Glomerular endothelial cell (primary cell): ENCODE measurements around the gene KCMF1. TPM values are rescaled to one million over a fixed set of nuclear protein-coding genes. Genes with fewer than 3 reads are reported as not detected.

Experiments
- DNase-seq: peaks from one replicate; pipeline ENCODE4 v3.0.0-alpha.2; 2011; ENCODE audit warnings: low read depth, low spot score; ENCODE audit errors: extremely low read depth
- total RNA-seq: library from RNA; depleted of rRNA; stranded (reverse); fragments of >200 nt; gene quantifications from 2 replicates; pipeline ENCODE4 v1.2.3, GENCODE V29; 2015

KCMF1 gene
- total RNA-seq, 1 donor from 2014 or later = 54.3 TPM

DNA sequence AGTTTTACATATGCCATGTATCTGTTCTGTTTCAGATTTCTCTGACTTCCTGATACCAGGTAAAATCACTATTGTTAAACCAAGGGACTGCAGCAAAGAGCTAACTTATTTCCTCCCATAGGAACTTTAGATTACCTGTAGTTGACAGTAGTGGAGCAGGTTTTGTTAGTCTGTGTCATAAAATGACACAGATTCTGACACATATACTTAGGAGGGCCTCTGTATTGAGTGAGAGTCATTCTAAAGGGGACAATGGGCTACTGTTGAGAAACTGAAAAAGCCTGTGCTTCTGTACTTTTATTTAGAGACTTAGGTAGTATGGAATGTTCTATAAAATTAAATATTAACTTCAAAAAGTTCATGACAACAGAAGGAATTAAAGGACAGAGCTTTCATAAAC is 48.2 kb downstream of the KCMF1 start:
- DNase-seq = no peak

DNA sequence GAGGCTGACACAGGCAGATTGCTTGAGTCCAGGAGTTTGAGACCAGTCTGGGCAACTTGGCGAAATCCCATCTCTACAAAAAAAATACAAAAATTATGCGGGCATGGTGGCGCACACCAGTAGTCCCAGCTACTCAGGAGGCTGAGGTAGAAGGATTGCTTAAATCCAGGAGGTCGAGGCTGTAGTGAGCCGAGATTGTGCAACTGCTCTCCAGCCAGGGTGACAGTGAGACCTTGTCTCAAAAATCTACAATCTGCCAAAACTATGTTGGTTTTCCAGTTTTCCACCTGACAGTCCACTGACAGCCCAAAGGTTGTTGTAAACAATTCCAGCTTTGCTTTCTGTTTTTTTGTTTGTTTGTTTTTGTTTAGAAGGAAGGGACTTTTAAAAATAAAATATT is 51.3 kb downstream of the KCMF1 start:
- DNase-seq = no peak

DNA sequence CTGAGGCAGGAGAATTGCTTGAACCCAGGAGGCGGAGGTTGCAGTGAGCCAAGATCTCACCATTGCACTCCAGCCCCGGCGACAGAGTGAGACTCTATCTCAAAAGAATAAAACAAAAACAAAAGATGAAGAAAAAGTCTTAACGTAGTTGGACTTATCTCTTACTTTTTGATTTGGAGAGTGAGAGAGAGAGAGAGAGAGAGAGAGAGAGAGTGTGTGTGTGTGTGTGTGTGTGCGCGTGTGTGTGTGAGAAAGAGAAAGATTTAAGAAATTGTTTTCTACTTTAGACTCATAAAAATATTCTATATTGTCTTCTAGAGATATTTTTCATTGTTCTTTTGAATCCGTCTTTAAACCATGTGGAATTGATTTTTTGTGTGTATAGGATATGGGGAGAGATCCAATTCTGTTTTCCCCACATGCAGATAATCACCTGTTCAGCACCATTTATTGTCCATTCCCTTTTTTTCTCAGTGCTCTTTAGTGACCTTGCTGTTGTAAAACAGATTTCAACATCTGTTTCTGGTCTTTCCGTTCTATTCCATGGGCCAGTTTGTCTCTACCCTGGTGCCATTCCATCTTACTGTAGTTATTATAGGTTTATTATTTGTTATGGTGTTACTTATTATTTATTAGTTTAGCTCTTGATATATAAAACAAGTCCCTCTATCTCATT is 53.5 kb downstream of the KCMF1 start:
- DNase-seq = no peak

DNA sequence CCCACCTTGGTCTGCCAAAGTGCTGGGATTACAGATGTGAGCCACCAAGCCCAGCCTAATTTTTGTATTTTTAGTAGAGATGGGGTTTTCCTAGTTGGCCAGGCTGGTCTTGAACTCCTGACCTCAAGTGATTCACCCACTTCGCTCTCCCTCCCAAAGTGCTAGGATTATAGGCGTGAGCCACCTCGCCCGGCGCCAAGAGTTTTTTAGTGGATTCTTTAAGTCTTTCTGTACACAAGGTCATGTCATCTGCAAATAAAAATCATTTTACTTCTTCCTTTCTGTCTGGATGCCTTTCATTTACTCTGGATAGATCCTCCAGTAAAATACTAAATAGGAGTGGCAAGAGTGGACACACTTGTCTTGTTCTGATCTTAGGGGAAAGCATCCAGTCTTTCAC is 61.7 kb downstream of the KCMF1 start:
- no peak for DNase-seq

DNA sequence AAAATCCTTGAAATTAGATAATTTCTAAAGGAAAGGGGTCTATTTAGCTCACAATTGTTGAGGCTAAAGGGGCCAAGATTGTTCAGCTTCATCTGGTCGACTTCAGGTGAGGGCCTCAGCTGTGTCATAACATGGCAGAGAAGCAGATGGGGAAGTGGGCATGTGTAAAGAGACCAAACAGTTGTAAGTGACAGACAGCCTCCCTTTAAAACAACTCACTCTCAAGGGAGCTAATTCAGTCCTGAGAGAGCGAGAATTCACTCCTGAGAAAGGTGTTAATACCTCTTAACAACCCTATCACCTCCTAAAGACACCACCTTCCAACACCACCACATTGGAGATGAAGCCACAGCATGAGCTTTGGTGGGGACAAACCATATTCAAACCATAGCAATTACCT is 62.4 kb downstream of the KCMF1 start:
- DNase-seq = no peak

DNA sequence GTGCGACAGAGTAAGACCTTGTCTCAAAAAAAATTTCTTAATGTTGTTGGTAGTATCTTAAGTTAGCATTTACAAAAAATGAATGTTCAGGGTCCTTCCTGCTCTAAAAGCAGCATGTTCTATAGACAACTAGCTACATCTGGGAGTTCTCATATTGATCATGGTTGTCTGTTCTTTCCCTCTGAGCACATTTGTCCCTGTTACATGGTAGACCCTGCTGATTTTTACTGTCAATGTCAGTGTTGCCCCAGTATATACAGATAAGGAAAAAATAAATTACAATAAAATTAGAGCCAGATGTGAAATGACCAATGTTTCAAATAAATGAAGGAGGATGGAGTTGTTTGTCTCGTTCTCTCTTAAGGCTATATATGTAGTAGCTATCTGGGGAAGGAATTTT is 63.2 kb downstream of the KCMF1 start:
- DNase-seq = no peak

DNA sequence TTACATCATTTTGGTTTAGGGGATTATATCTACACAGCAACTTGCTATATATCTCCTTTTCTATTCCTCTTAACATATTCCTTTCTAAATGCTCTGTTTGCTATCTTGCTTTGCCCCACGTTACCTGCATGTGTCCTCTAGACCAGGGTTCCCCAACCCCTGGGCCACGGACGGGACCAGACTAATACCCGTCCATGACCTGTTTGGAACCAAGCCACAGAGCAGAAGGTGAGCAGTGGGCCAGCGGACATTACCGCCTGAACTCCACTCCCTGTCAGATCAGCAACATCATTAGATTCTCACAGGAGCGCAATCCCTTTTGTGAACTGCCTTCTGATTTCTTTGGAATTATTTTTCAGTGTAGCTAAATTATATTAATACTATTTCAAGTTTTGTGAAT is 66.7 kb downstream of the KCMF1 start:
- no peak for DNase-seq

DNA sequence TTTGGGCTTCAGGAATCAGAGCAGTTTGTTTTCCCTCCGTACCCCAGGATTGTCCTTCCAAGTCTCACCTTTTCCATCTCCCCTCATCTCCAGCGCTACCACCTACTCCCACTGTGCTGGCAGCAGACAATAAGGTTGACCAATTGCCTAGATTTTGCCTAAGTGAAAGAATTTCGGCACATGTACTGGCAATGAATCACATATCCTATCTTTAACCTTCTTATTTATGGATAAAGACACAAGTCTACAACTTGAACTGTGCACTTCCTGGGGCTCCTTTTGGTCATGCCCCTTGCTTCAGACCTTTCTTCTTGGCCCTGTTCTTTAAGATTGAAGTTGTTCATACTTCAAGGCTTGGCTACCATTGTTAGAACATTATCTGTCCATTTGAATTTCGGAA is 71.4 kb downstream of the KCMF1 start:
- no peak for DNase-seq

DNA sequence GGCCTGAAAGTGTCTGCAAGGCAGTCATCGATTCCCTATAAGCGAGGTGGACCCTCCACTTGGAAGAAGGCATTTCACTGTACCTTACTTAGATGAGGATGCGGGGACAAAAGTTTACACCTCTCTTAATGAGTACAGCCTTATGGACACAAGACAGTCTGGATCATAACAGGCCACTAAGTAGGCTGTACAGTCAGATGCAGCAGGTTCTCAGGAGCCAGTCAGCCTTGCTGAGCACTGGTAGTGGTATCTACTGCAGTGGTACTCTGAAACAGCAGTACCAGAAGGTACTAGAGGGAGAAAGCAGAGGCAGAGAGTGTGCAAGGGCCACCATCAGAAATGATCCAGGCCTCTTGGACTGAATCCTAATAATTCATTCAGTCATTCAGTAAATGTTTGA is 77.6 kb downstream of the KCMF1 start:
- no peak for DNase-seq

DNA sequence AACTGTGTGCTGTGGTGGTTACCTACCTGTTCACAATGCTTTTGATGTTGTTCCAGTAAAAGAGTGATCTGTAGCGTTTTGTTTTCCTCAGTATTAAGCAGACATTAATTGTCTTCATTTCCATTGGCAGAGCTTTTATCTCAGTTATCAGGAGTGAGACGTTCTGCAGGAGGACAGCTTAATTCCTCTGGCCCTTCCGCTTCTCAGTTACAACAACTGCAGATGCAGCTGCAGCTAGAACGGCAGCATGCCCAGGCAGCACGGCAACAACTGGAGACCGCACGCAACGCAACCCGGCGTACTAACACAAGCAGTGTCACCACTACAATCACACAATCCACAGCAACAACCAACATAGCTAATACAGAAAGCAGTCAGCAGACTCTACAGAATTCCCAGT is 78.3 kb downstream of the KCMF1 start:
- DNase-seq = no peak

DNA sequence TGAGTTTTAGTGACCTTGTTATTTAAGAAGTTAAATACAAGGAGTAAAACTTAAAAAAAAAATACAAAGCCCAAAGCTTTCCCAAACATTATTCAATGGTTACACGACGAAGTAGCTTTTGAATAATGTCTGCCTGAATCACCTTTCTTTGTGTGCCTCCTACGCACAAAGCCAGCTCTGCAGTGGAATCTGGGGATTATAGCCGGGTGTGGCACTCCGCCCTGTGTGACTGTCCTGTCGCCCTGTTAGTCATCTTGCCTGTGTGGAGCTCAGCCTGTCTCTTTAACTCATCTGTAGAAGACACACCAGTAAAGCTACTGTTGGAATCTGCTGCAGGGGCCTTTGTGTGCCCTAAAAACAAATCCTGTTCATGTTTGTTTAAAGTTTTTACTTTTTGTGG is 82.8 kb downstream of the KCMF1 start:
- no peak for DNase-seq

DNA sequence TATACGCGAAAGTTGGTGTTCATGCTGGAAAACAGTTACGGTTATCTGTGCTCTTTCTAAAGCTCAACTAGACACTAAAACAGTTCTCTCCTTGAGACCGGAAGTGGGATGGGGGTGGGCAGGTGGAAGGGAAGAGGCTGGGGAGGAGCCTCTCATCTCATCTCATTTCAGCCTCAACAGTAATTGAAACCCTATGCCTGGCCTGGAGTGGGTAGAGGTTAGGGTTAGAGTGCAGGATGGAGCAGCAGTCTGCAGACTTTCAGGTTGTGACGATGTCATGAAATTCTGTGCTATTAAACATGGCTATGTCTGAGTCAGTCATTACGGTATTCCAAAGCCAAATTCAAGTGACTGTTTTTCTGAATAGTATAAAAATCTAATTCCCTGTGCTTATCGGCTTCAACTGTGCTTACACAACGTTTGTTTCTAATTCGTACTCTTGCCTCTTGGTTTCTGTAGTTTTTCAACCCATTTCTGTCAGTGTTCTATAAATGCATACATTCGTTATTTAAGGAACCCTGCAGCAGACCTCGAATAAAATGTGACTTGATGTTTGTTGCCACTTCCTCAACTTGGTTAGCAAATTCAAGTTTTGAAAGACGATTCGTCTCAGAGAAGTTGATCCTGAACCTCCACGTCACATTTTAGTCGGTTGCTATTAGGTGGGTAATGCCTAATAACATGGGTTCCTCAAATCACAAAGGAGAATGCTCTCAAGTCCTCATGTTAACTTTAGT is 86.4 kb downstream of the KCMF1 start:
- no peak for DNase-seq

DNA sequence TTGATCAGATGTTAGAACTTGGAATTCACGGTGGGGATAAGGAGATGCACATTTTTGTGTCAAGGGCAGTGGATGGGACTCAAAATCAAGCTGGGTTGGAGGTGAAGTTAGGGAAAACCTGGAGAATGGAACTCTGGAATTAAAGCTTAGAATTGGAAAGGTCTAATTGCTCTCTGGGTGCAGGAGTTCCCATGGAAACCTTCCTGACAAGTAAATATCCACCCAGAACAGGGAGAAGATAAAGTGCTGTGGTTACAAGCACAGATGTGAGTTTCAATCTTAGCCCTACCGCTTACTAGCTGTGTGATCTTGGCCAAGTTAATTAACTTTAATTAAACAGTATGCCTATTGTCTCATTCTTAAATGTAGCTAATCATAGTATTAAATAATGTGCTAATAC is 90.9 kb downstream of the KCMF1 start:
- no peak for DNase-seq

DNA sequence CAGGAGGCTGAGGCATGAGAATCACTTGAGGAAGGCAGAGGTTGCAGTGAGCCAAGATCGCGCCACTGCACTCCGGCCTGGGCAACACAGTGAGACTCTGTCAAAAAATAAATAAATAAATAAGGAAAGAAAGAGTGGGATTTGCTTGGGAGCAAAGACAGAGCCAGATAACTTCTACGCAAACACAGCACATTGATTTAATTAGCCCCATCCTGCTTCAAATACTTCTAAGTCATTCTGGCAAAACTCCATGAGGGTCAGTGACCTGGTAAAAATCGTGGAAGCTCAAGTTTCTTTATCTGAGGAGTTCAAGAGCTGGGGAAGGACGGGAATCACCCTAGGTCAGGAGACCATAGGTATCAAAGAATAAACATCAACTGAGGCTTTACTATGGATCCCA is 91.6 kb downstream of the KCMF1 start:
- DNase-seq = no peak

DNA sequence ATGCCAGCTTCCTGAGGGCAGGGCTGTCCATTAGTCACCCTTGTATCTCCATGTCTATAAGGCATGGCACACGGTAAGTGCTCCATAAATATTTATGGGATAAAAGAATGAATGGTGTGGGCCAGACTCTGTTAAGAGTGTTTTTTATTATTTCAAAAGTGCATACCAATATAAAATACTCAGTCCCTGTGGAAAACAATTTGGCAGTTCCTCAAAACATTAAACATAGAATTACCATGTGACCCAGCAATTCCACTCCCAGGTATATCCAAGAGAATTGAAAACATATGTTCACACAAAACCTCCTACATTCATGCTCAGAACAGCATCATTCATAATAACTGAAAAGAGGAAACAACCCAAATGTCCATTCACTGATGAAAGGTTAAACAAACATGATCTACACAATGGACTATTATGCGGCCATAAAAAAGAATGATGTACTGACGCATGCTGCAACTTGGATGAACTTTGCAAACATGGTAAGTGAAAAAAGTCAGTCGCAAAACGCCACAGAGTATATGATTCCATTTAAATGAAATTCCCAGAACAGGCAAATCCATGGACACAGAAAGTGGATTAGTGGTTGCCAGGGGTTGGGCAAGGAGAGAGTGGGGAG is 93.1 kb downstream of the KCMF1 start:
- DNase-seq = no peak

DNA sequence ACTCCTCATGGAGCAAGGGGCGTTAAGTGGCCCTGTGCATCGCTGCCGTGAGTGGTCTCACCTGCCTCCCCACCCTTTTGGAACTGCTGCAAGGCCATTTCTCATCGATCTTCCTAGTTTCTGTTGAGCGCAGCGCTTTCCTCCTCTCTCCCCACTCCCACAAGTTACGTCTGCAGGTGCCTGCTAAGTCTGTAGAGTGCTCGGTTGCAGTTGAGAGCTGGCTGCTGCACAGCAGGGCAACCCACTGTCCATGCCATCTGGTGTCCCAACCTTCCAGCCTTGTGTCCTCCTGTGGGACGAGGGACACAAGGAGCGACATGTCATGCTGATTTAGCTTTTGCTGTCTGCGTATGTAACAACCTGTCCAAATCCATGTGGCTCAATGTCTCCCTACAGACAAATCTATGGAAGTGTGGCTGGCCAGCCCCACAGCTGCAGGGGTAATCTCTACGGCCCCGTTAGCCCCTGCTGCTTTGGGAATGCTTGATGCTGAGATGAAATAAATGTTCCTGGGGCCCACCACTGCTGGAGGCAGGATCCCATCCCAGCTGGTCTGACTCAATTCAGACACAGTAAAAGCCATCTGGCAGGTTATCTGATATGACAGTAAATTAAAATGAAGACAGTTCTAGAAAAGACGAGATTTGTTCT is 94.1 kb downstream of the KCMF1 start:
- no peak for DNase-seq

DNA sequence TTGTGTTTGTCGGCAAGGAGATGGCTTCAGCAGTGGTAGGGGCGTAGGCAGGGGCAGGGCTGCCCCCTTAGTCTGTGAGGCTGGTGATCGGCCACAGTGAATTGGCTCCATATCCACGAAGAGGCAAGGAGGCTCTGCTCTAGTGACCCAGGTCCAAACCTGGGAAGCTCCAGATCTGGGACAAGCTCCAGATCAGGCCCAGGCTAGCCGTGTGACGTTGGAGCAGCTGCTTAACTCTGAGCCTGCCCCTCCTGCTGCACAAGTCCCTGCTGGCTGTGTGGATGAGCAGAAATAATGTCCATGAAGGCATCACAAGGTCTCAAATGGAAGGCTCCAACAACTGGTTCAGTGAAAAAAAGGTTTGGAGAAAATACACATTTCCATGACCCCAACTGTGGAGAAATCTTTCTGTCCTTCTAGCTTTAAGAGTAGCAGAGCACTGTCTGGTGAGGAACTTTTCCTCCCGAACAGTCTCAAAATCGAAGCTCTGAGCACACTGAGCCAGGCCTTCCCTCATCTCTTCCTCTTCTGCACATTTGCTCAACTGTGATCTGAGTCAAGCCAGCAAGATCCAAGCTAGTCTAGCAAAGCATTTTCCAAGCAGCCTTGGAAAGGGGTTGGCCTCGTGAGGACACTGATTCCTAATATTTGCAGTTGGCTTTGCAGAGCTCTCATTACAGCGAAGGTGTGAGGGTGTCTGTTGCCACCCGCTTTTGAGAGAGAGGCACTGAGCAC is 95.2 kb downstream of the KCMF1 start:
- DNase-seq = no peak

DNA sequence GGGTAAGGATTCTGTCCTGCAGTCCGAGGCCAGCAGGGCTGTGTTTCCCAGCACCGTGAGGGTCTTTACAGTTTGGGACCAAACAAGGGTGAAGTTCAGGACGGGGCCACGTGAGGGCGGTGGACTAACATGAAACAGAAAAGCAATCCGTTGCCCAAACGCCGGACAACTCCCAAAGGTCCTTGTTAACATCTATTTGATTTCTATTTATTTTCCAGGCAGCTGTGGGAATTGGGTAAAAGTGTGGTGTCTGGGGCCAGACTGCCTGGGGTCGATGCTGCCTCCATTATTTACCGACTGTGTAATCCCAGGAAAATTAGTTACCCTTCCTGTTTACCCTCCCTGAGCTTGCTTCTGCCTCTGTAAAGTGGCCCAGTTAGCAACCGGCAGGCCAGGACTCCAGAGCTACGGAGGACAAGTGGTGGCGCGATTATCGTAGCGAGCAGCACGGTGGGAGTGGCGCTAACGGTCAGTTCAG is 96.0 kb downstream of the KCMF1 start:
- peak; percentile 66 for DNase-seq

DNA sequence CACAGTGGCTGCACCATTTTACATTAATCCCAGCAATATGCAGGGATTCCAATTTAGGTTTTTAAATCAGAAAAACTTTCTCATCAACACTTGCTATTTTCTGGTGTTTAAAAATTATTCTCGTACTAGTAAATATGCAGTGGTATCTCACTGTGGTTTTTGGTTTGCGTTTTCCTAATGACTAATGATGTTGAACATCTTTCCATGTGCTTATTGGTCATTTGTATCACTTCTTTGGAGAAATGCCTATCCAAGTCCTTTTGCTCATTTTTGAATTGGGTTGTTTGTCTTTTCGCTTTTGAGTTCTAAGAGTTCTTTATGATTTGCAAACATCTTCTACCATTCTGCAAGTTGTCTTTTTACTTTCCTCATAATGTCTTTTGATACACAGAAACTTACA is 100.1 kb downstream of the KCMF1 start:
- no peak for DNase-seq

DNA sequence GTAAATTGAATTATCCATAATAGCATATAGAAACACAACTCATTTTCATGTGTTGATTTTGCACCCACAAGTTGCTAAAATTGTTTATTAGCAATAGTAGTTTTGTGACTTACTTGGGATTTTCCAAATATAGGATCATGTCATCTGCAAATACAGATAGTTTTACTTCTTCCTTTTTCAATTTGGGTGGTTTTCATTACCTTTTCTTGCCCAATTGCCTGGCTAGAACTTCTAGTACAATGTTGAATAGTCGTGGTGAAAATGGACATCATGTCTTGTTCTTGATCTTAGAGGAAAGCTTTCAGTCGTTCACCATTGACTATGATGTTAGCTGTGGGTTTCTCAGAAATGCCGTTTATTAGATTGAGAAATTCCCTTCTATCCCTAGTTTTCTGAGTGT is 102.1 kb downstream of the KCMF1 start:
- DNase-seq = no peak
